Endothelial cell of umbilical vein (primary cell): ENCODE data around the gene RTCB.

Experiments
- EZH2 ChIP-seq: IDR thresholded peaks from 2 replicates; pipeline ENCODE4 v1.6.1; 2012; ENCODE audit warnings: borderline replicate concordance, low read depth, mild to moderate bottlenecking, moderate library complexity, low read length, inconsistent platforms; ENCODE audit not compliant: severe bottlenecking
- POLR2A ChIP-seq: IDR thresholded peaks from 2 replicates; pipeline ENCODE4 v1.6.1; 2012; ENCODE audit warnings: low read depth, mild to moderate bottlenecking, control low read depth, low read length
- POLR2AphosphoS5 ChIP-seq: IDR thresholded peaks from 2 replicates; pipeline ENCODE4 v1.6.1; 2012; ENCODE audit warnings: low read depth, mild to moderate bottlenecking, control low read depth, low read length, moderate library complexity; ENCODE audit not compliant: insufficient read depth
- TF ChIP-seq, protein P1 (sequence below): IDR thresholded peaks from 2 replicates; pipeline ENCODE4 v1.6.1; 2011; ENCODE audit not compliant: insufficient read depth, insufficient read length
- TF ChIP-seq, protein P2 (sequence below), 2 donors: IDR thresholded peaks; 1 replicate in 1 of 2; 2 replicates in 1 of 2; pipeline ENCODE4 v1.5.1; 2011; ENCODE audit warnings: low read length in 2 of 2, mild to moderate bottlenecking in 2 of 2, moderate library complexity in 2 of 2, control low read depth in 1 of 2, inconsistent platforms in 1 of 2, low read depth in 1 of 2; ENCODE audit not compliant: insufficient read depth in 1 of 2; ENCODE audit errors: extremely low read depth in 1 of 2

DNA sequence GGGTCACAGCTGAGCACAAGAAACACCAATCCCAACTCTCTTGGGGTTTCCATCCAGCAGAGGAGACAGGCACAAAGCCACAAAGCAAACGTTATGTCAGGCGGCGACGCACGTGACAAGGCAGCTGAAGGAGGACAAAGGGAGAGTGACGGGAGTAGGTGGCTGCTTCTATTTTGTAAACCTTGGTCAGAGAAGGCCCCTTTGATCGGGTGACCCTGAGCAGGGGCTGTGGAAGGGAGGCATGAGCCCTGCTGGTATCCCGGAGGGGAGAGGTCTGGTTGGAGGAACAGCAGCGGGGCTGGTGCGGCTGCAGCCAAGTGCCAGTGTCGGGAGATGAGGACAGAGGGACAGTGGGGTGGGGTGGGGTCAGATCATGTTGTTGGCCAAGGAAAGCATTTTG, 71.6 kb downstream of the RTCB start:
- no peak for TF ChIP-seq POLR2AphosphoS5
- TF ChIP-seq, protein P1, sequence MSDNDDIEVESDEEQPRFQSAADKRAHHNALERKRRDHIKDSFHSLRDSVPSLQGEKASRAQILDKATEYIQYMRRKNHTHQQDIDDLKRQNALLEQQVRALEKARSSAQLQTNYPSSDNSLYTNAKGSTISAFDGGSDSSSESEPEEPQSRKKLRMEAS: no peak
- TF ChIP-seq, protein P2, sequence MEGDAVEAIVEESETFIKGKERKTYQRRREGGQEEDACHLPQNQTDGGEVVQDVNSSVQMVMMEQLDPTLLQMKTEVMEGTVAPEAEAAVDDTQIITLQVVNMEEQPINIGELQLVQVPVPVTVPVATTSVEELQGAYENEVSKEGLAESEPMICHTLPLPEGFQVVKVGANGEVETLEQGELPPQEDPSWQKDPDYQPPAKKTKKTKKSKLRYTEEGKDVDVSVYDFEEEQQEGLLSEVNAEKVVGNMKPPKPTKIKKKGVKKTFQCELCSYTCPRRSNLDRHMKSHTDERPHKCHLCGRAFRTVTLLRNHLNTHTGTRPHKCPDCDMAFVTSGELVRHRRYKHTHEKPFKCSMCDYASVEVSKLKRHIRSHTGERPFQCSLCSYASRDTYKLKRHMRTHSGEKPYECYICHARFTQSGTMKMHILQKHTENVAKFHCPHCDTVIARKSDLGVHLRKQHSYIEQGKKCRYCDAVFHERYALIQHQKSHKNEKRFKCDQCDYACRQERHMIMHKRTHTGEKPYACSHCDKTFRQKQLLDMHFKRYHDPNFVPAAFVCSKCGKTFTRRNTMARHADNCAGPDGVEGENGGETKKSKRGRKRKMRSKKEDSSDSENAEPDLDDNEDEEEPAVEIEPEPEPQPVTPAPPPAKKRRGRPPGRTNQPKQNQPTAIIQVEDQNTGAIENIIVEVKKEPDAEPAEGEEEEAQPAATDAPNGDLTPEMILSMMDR (IDR thresholded peaks at IDR 0.05; ENCODE audit: extremely low read depth in 1 of 2, insufficient read depth in 1 of 2, low read depth in 1 of 2, low read length in 2 of 2): no peak
- TF ChIP-seq EZH2: no peak
- TF ChIP-seq POLR2A: no peak
